Sigmoid colon (tissue), 7 donors: Measurements from ENCODE around the gene ZIC1. TPM values are rescaled to one million over a fixed set of nuclear protein-coding genes. Genes with fewer than 3 reads are reported as not detected.

Experiments used
- DNase-seq: peaks from one replicate; pipeline ENCODE4 v3.0.0-alpha.2; 2019
- H3K27ac ChIP-seq, 4 donors: fragments of 200-600 bp; sonication (generic); one replicate each; pipeline ENCODE4 v1.5.1; 2016 to 2019; ENCODE audit warnings: mild to moderate bottlenecking in 1 of 4
- H3K27me3 ChIP-seq, 3 donors: fragments of 200-600 bp; sonication (generic); one replicate each; pipeline ENCODE4 v1.5.1; 2019; ENCODE audit warnings: mild to moderate bottlenecking in 1 of 3
- H3K36me3 ChIP-seq, 4 donors: fragments of 200-600 bp; sonication (generic); one replicate each; pipeline ENCODE4 v1.5.1; 2016 to 2019
- H3K4me1 ChIP-seq, 4 donors: fragments of 200-600 bp; sonication (generic); one replicate each; pipeline ENCODE4 v1.5.1; 2017 to 2019
- H3K4me3 ChIP-seq, 4 donors: fragments of 200-600 bp; sonication (generic); one replicate each; pipeline ENCODE4 v1.5.1; 2017 to 2019; ENCODE audit warnings: mild to moderate bottlenecking in 2 of 4, moderate library complexity in 1 of 4
- H3K9me3 ChIP-seq, 4 donors: fragments of 200-600 bp in 3 of 4; sonication (generic) in 3 of 4; one replicate each; pipeline versions ENCODE4 v1.5.1 to v1.6.1; 2013 to 2019
- EP300 ChIP-seq, 4 donors: sonication (generic); formaldehyde crosslinking; IDR thresholded peaks; one replicate each; pipeline ENCODE4 v1.6.1; 2017; ENCODE audit warnings: antibody characterized with exemption in 4 of 4
- POLR2A ChIP-seq, 2 donors: fragments of 450-650 bp; IDR thresholded peaks; one replicate each; pipeline ENCODE4 v1.6.1; 2016; ENCODE audit warnings: antibody characterized with exemption in 2 of 2, mild to moderate bottlenecking in 2 of 2, moderate library complexity in 2 of 2
- POLR2AphosphoS5 ChIP-seq, 4 donors: sonication (generic); formaldehyde crosslinking; IDR thresholded peaks; one replicate each; pipeline ENCODE4 v1.6.1; 2017; ENCODE audit warnings: antibody characterized with exemption in 4 of 4
- WGBS, 2 donors: extraction: QIAGEN DNeasy Blood & Tissue Kit; methylation state at CpG; one replicate each; pipeline ENCODE4 v1.1.7; 2013; 5-methylcytosine and 5-hydroxymethylcytosine counted together
- intact Hi-C: fragments of 100-400 bp; cut with DNase I; formaldehyde crosslinking; loops from one replicate; pipeline ENCODE4 v1.15.1; 2023
- polyA plus RNA-seq, 3 donors: library from polyadenylated mRNA; stranded (reverse); fragments of 200-250 nt; gene quantifications; one replicate each; pipeline ENCODE4 v1.2.3, GENCODE V29; 2013
- total RNA-seq, 4 donors: library from RNA; depleted of rRNA; stranded (reverse); fragments of >200 nt; gene quantifications; one replicate each; pipeline ENCODE4 v1.1.0, GENCODE V29; 2016
- TF ChIP-seq, protein P1 (sequence below), 4 experiments: fragments of 450-650 bp in 3 of 4; fragments of 200-600 bp in 1 of 4; IDR thresholded peaks; one replicate each; pipeline ENCODE4 v1.5.1; 2016 to 2019; ENCODE audit warnings: antibody characterized with exemption in 4 of 4, mild to moderate bottlenecking in 3 of 4, moderate library complexity in 2 of 4
- donor health status: healthy with polysubstance abuse.
- donor health status: Bipolar disorder and iron deficiency.
- donor health status: healthy.

Gene ZIC1
- total and polyA plus RNA-seq, 7 donors = not detected

DNA sequence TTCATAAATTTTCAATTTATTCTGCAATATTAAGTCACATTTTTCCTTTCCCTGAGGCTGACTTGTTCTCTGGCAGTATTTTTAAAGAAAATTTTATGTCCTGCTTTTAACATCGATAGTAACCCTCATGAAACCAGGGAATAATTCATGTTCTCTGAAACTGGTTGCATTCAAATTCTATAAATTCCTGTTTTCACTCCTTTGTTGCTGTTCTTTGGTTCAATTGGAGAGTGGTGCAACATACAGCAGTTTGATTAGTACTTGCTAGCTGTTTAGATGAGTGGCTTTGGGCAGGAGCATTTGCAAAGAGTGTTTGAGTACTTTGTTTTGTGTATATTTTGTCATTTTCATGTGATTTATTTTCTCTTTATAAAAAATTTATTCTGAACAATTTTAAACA is 19.2 kb downstream of the ZIC1 start:
- no peak for DNase-seq
- Histone ChIP-seq H3K27ac (no peak overlapping the region), H3K9me3 (no peaks in the 10 kb centered on the region), H3K4me3 (no peak overlapping the region), H3K36me3 (no peaks in the 10 kb centered on the region), H3K27me3 (peaks cover 22 to 64% (median 28%) of the 10 kb centered on the region in 3 donors), H3K4me1 (peaks cover 0 to 10% (median 5%) of the 10 kb centered on the region in 4 donors)
- WGBS, 2 donors = 82 to 89% methylated on average over 1 of the region's 1 CpG
- TF ChIP-seq POLR2AphosphoS5 (IDR thresholded peaks at IDR 0.05) = no peak
- TF ChIP-seq EP300 (IDR thresholded peaks at IDR 0.05) = no peak
- TF ChIP-seq, protein P1, sequence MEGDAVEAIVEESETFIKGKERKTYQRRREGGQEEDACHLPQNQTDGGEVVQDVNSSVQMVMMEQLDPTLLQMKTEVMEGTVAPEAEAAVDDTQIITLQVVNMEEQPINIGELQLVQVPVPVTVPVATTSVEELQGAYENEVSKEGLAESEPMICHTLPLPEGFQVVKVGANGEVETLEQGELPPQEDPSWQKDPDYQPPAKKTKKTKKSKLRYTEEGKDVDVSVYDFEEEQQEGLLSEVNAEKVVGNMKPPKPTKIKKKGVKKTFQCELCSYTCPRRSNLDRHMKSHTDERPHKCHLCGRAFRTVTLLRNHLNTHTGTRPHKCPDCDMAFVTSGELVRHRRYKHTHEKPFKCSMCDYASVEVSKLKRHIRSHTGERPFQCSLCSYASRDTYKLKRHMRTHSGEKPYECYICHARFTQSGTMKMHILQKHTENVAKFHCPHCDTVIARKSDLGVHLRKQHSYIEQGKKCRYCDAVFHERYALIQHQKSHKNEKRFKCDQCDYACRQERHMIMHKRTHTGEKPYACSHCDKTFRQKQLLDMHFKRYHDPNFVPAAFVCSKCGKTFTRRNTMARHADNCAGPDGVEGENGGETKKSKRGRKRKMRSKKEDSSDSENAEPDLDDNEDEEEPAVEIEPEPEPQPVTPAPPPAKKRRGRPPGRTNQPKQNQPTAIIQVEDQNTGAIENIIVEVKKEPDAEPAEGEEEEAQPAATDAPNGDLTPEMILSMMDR (IDR thresholded peaks at IDR 0.05) = no peak
- no peak for TF ChIP-seq POLR2A (IDR thresholded peaks at IDR 0.05)
- intact Hi-C loops = no loop called here

DNA sequence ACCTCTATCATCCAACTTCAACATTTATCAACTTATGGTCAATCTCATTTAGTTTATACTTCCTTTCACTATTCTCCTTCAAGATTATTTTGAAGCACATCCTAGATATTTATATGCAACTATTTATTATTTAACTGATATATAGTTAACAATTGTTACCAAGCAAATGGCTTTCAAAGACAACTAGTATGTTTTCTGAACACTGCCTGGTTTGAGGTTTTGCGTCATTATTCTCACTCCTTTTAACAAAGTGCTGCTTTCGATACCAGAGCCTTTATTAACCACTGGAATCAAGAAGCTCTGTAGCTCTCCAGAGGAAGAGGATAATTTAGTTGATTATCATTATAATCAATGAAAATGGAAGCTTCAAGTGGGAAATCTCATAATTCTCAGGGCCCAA is 19.6 kb downstream of the ZIC1 start:
- intact Hi-C loops = no loop called here
- no peaks in the 10 kb centered on the region for H3K36me3 ChIP-seq
- no peak overlapping the region for H3K27ac ChIP-seq
- no peaks in the 10 kb centered on the region for H3K9me3 ChIP-seq
- WGBS, 2 donors = 90 to 91% methylated on average over 2 of the region's 2 CpGs
- peaks cover 18 to 60% (median 24%) of the 10 kb centered on the region in 3 donors for H3K27me3 ChIP-seq
- peaks cover 0 to 7% (median 3%) of the 10 kb centered on the region in 4 donors for H3K4me1 ChIP-seq
- TF ChIP-seq, protein P1 (IDR thresholded peaks at IDR 0.05) = no peak
- TF ChIP-seq POLR2A (IDR thresholded peaks at IDR 0.05) (no peak), POLR2AphosphoS5 (IDR thresholded peaks at IDR 0.05) (no peak), EP300 (IDR thresholded peaks at IDR 0.05) (no peak)
- H3K4me3 ChIP-seq = no peak overlapping the region
- DNase-seq = no peak

DNA sequence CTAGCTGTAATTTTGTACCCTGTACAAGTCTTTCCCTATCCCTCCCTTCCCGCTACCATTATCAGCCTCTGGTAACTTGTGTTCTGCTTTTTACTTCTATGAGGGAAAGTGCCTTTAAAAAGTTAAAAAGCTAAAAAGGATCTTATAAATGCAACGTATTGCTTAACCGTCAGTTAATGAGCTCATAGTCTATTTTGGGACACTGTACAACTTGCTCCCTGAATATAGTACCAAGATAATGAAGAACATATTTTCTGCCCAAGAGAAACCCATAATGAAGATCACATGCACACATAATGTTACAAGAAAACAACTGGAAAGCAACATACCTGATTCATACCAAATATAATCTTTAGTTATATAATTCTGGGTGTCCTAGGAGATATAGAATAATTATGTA is 22.6 kb downstream of the ZIC1 start:
- 79 to 86% methylated on average over 3 of the region's 3 CpGs for WGBS, 2 donors
- DNase-seq = no peak
- peaks cover 0 to 30% (median 0%) of the 10 kb centered on the region in 3 donors for H3K27me3 ChIP-seq
- H3K9me3 ChIP-seq = no peaks in the 10 kb centered on the region
- H3K4me3 ChIP-seq = no peak overlapping the region
- intact Hi-C loops = no loop called here
- H3K27ac ChIP-seq = no peak overlapping the region
- H3K4me1 ChIP-seq = no peaks in the 10 kb centered on the region
- no peak for TF ChIP-seq POLR2A (IDR thresholded peaks at IDR 0.05)
- no peak for TF ChIP-seq EP300 (IDR thresholded peaks at IDR 0.05)
- TF ChIP-seq, protein P1 (IDR thresholded peaks at IDR 0.05) = no peak
- TF ChIP-seq POLR2AphosphoS5 (IDR thresholded peaks at IDR 0.05) = no peak
- H3K36me3 ChIP-seq = no peaks in the 10 kb centered on the region

DNA sequence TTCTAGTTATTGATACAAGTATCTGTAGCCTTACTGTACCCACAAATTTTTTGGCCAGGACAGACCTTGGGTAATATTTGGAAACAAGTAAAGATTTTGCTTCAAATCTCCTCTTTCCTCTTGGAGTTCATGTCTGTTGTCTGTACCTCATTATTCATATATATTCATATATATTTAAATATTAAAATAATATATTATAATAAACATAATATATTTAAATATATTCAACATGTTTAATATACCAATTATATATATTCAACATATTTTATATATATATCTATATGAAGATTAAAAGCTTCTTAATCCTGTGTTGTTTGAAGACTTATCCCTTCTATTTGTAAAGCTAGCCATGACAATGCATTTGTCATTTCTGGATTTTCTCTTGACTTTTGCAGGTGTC is 38.1 kb downstream of the ZIC1 start:
- no peak overlapping the region for H3K4me3 ChIP-seq
- intact Hi-C loops = no loop called here
- H3K36me3 ChIP-seq = no peaks in the 10 kb centered on the region
- H3K27me3 ChIP-seq = no peaks in the 10 kb centered on the region
- H3K9me3 ChIP-seq = peaks cover 0 to 1% (median 0%) of the 10 kb centered on the region in 4 donors
- no peak overlapping the region for H3K27ac ChIP-seq
- TF ChIP-seq EP300 (IDR thresholded peaks at IDR 0.05) (no peak), POLR2AphosphoS5 (IDR thresholded peaks at IDR 0.05) (no peak), POLR2A (IDR thresholded peaks at IDR 0.05) (no peak)
- TF ChIP-seq, protein P1 (IDR thresholded peaks at IDR 0.05) = no peak
- DNase-seq = no peak
- H3K4me1 ChIP-seq = no peaks in the 10 kb centered on the region

DNA sequence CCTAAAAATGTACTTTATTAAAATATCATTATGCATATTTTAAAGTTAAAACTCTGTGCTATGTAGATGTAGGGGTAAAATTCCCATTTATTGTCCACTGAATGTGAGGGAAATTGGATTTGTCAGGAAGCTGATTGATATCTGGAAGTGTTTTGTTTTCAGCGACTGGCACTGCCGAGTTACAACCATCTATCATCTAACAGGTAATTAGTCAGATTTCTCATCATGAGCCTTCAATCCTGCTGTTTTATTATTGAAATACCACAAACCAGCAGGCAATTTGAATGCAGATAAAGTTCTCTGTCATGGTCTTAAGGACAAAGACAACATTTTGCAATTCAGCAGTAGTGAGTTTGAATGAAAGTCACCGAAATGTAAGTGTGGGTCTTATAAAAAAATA is 40.5 kb downstream of the ZIC1 start:
- Histone ChIP-seq H3K36me3 (no peaks in the 10 kb centered on the region), H3K4me1 (no peaks in the 10 kb centered on the region), H3K27me3 (no peaks in the 10 kb centered on the region), H3K4me3 (no peak overlapping the region), H3K27ac (no peak overlapping the region), H3K9me3 (no peaks in the 10 kb centered on the region)
- no peak for TF ChIP-seq POLR2A (IDR thresholded peaks at IDR 0.05)
- no peak for TF ChIP-seq POLR2AphosphoS5 (IDR thresholded peaks at IDR 0.05)
- no peak for TF ChIP-seq EP300 (IDR thresholded peaks at IDR 0.05)
- TF ChIP-seq, protein P1 (IDR thresholded peaks at IDR 0.05) = no peak
- 30 to 46% methylated on average over 3 of the region's 3 CpGs for WGBS, 2 donors
- no peak for DNase-seq
- intact Hi-C loops = no loop called here
